Ovary (tissue), 3 donors: ENCODE results near the gene PI4KA.

Experiments
- CTCF ChIP-seq, 3 donors: fragments of 450-650 bp in 2 of 3; fragments of 200-600 bp in 1 of 3; IDR thresholded peaks; one replicate each; pipeline versions ENCODE4 v1.5.1 to v1.8.0; 2016 to 2022; ENCODE audit warnings: antibody characterized with exemption in 3 of 3, mild to moderate bottlenecking in 1 of 3
- POLR2A ChIP-seq: fragments of 450-650 bp; IDR thresholded peaks from one replicate; pipeline ENCODE4 v1.6.1; 2017; ENCODE audit warnings: antibody characterized with exemption, mild to moderate bottlenecking, moderate library complexity
- donor health status: DM: no; HTN: no; CAD: no.

- no peak for TF ChIP-seq POLR2A
- no peak for TF ChIP-seq CTCF (IDR thresholded peaks at IDR 0.05)
Measured at GRCh38 chr22:20663941-20664593, 194.5 kb downstream of the PI4KA start.
